Panc1 (cell line): ENCODE data around the gene AP3D1. TPM values are rescaled to one million over a fixed set of nuclear protein-coding genes. Genes with fewer than 3 reads are reported as not detected.

Source experiments
- ATAC-seq: fragments of 200-7000 bp; cut with Tn5 transposase; 2 replicates; pipeline ENCODE4 v1.9.1; 2020; ENCODE audit warnings: mild to moderate bottlenecking, moderate library complexity
- BruUV-seq: library from RNA; stranded (reverse); fragments of 400-500 nt; replicated peaks from 2 replicates; lab custom pipeline; 2021; lab: Mats Ljungman, UMichigan
- CTCF ChIA-PET: fragments of 300-600 bp; sonication (Branson Sonifier 250); formaldehyde crosslinking; loops from one replicate; lab custom pipeline; 2022; ENCODE audit warnings: antibody characterized with exemption; lab: Charles Lee
- POLR2A ChIA-PET: fragments of 300-600 bp; sonication (Branson Sonifier 250); formaldehyde crosslinking; loops from one replicate; lab custom pipeline; 2022; ENCODE audit warnings: antibody characterized with exemption; lab: Charles Lee
- DNase-seq: peaks from one replicate; pipeline ENCODE4 v3.0.0-alpha.2; 2010; ENCODE audit warnings: low read depth, low spot score
- H3K27ac ChIP-seq: 2 replicates; pipeline ENCODE4 v1.5.1; 2011; ENCODE audit warnings: mild to moderate bottlenecking, low read length, inconsistent platforms
- H3K27me3 ChIP-seq: fragments of 200-500 bp; sonication (Bioruptor generic); 2 replicates; pipeline ENCODE4 v1.6.0; 2014; ENCODE audit warnings: low read length, inconsistent platforms; ENCODE audit not compliant: control insufficient read depth, insufficient read depth
- H3K36me3 ChIP-seq: fragments of 200-500 bp; sonication (Bioruptor generic); 2 replicates; pipeline ENCODE4 v1.5.1; 2014; ENCODE audit warnings: inconsistent platforms, mild to moderate bottlenecking, low read length, moderate library complexity; ENCODE audit not compliant: control insufficient read depth, insufficient read depth
- H3K4me1 ChIP-seq: 2 replicates; pipeline ENCODE4 v1.5.1; 2011; ENCODE audit warnings: inconsistent platforms, mild to moderate bottlenecking, low read length, moderate library complexity; ENCODE audit not compliant: control insufficient read depth, insufficient read depth
- H3K4me3 ChIP-seq, 2 experiments: 2 replicates each; pipeline ENCODE4 v1.5.1; 2011 to 2012; ENCODE audit warnings: low read depth in 2 of 2, low read length in 2 of 2, mild to moderate bottlenecking in 2 of 2, inconsistent platforms in 1 of 2, moderate library complexity in 1 of 2
- H3K9me3 ChIP-seq: fragments of 200-500 bp; sonication (Bioruptor generic); 2 replicates; pipeline ENCODE4 v1.5.1; 2014; ENCODE audit warnings: low read depth, mild to moderate bottlenecking, inconsistent platforms, low read length, moderate library complexity; ENCODE audit not compliant: control insufficient read depth, insufficient read depth
- CTCF ChIP-seq: fragments of 450-650 bp; IDR thresholded peaks from 2 replicates; pipeline ENCODE4 v1.5.1; 2017; ENCODE audit warnings: mild to moderate bottlenecking
- POLR2AphosphoS5 ChIP-seq: IDR thresholded peaks from 2 replicates; pipeline ENCODE4 v1.6.1; 2012; ENCODE audit warnings: mild to moderate bottlenecking, low read depth, low read length, moderate library complexity
- REST ChIP-seq, 2 experiments: IDR thresholded peaks; 2 replicates each; pipeline ENCODE4 v1.6.1; 2011 to 2012; ENCODE audit warnings: low read depth in 2 of 2, control low read depth in 1 of 2, low read length in 1 of 2, mild to moderate bottlenecking in 1 of 2, moderate library complexity in 1 of 2; ENCODE audit not compliant: insufficient read depth in 1 of 2
- SIN3A ChIP-seq: IDR thresholded peaks from 2 replicates; pipeline ENCODE4 v1.6.1; 2012; ENCODE audit warnings: low read depth, mild to moderate bottlenecking, low read length, moderate library complexity, borderline replicate concordance; ENCODE audit not compliant: insufficient read depth
- TCF7L2 ChIP-seq: IDR thresholded peaks from 2 replicates; pipeline ENCODE4 v1.6.1; 2011; ENCODE audit warnings: mild to moderate bottlenecking, low read depth, low read length, inconsistent platforms
- in situ Hi-C: cut with HindIII; loops from 2 replicates; pipeline ENCODE4 v1.10.0; 2016; ENCODE audit warnings: low sequenced_read_pairs, low pct_unique_long_range_greater_than_20kb
- intact Hi-C: fragments of 100-400 bp; cut with micrococcal nuclease; formaldehyde crosslinking; loops from one replicate; pipeline ENCODE4 v1.10.0; 2022; ENCODE audit not compliant: unreplicated experiment
- total RNA-seq: library from RNA; stranded (reverse); gene quantifications from one replicate; pipeline ENCODE4 v1.2.1, GENCODE V29; 2021; ENCODE audit not compliant: unreplicated experiment

Gene AP3D1
- total RNA-seq, 1 experiment from 2014 or later: 167 TPM

- in situ Hi-C loops: no loop called here
- H3K36me3 ChIP-seq: no peaks in the 10 kb centered on the region
- ChIA-PET POLR2A (no interaction called here), CTCF (interaction anchor here (0.6 kb wide), 1 partner anchor 45 kb away, joined by 6 read pairs; no protein-coding TSS in a partner anchor)
- TF ChIP-seq REST (IDR thresholded peaks at IDR 0.05; ENCODE audit: insufficient read depth in 1 of 2, low read depth in 2 of 2, low read length in 1 of 2) (no peak), CTCF (no peak), TCF7L2 (no peak), SIN3A (no peak), POLR2AphosphoS5 (no peak)
- H3K4me1 ChIP-seq: peaks cover 24% of the 10 kb centered on the region
- H3K4me3 ChIP-seq: no peak overlapping the region
- no peaks in the 10 kb centered on the region for H3K27me3 ChIP-seq
- intact Hi-C loops: no loop called here
- peak overlapping the region; percentile 59; the same call in 1 of the 2 replicates for H3K27ac ChIP-seq
- BruUV-seq: no TSS peak
- no peak for DNase-seq
- ATAC-seq: no peak
- H3K9me3 ChIP-seq: no peaks in the 10 kb centered on the region
These were observed 87.0 kb downstream of the AP3D1 start for GRCh38 chr19:2064395-2064787.

- CTCF ChIA-PET: no interaction called here
These were observed 87.5 kb downstream of the AP3D1 start for GRCh38 chr19:2063824-2064223.

More at GRCh38 chr19:2063824-2064223, 87.5 kb downstream of the AP3D1 start:
- no peak overlapping the region; the same call in 1 of the 2 replicates for H3K27ac ChIP-seq
- ATAC-seq: no peak
- peaks cover 30% of the 10 kb centered on the region for H3K4me1 ChIP-seq
- in situ Hi-C loops: no loop called here
- no peaks in the 10 kb centered on the region for H3K9me3 ChIP-seq
- H3K36me3 ChIP-seq: no peaks in the 10 kb centered on the region
- intact Hi-C loops: no loop called here
- BruUV-seq: no TSS peak
- H3K27me3 ChIP-seq: no peaks in the 10 kb centered on the region
- no peak for DNase-seq
- TF ChIP-seq SIN3A (no peak), REST (IDR thresholded peaks at IDR 0.05; ENCODE audit: insufficient read depth in 1 of 2, low read depth in 2 of 2, low read length in 1 of 2) (no peak), TCF7L2 (no peak), POLR2AphosphoS5 (no peak), CTCF (no peak)
- H3K4me3 ChIP-seq: no peak overlapping the region
- POLR2A ChIA-PET: no interaction called here
